T-helper 2 cell treated with Interferon-gamma antibody and Interleukin-4, amounts not matched to agents 100 ng/mL and 5 ng/mL, for 36 hours (primary cell): Measurements from ENCODE around the gene THOC1. TPM values are rescaled to one million over a fixed set of nuclear protein-coding genes. Genes with fewer than 3 reads are reported as not detected.

ENCODE experiments used
- intact Hi-C: fragments of 100-400 bp; cut with micrococcal nuclease; formaldehyde crosslinking; loops from one replicate; pipeline ENCODE4 v1.15.1; 2023
- total RNA-seq: library from RNA; stranded (reverse); gene quantifications from 2 replicates; pipeline ENCODE4 v1.2.3, GENCODE V29; 2022

The THOC1 gene
- total RNA-seq, 1 donor from 2014 or later = 62.6 TPM

DNA sequence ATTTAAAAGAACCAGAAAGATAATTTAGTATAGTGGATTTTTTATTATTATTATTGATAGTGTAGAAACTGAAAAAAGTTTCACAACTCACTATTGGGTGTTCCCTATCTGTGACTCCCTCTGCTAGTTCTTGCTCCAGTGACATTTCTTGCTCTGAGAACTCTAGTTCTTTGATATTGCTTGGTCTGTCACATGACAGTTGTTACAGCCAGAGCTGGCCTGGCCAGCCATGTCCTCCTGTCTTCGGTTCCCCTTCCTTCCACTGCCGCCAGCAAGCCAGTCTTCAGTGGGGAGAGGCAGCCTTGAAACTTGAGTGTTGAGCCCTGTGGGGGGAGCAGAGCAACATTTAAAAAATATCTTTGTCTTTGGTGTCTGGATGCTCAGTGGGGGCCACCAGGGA lies 7.6 kb upstream of the THOC1 start:
- intact Hi-C loops = no loop called here

GRCh38 chr18:274313-274712 lies 6.5 kb upstream of the THOC1 start:
- intact Hi-C loops = no loop called here

DNA sequence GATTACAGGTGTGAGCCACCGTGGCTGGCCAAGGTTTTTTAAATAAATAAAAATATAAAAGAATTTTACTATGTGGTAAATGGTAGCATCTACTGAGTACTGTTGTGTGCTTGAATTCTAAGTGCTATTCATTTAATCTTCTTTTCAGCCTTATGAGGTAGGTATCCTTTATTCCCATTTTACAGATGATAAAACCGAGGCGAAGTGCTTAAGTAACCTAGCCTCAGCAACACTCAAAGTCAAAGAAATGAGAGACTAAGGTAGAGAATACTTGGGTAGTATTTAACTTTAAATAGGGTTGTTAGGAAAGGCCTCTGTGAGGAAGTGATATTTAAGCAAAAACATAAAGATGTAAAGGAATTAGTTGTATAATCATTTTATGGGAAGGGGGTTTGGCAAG lies 5.7 kb upstream of the THOC1 start:
- intact Hi-C loops = no loop called here

DNA sequence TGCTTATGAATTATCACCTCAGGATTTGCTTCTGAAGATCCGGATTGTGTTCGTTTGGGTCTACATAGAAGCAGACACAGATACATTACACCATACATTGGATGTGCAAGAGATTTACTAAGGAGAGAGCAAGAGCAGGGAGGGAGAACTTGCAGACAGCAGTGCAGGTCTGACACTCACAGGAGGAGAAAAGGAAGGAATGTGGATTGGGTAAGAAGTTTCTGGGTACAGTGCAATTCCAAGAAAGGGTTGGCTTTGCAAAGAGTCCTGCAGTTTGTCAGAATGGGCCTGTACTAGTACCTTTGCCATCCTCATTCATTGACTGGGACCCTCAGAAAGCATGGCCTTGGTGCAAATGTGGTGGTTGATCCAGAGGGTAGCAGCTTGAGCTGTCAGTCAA lies 4.8 kb upstream of the THOC1 start:
- intact Hi-C loops = no loop called here

DNA sequence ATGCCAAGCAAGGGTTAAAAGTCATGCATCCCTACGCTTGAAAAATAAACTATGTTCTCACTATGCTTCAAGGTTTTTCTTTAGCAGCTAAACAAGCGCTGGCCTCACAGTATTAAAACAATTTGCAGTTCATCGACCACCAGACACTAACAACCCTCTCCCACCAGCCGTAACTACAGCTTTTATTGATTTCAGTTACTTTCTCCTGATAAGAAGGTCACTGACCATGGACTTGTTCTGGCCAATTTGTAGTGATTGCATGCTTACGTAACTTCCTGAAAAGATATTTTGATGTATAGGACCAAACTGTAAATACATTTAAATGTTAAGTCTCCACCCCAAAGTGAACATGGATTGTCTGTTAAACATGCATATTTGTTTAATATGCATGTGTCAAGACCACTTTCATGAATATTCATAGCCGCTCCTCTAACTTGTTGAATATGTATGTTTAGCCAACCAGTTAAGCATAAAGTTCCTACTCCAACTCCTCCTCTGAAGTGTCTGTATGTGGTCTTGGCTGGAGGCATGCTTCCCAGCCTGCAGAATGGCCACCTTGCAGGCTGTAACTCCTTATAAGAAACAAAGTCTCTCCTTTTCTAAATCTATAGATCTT lies 1.7 kb upstream of the THOC1 start:
- intact Hi-C loops = loop anchor here (5.0 kb wide), 3 partner anchors 57 to 543 kb away; partner anchors contain the start of genes CLUL1 and YES1

- intact Hi-C loops = loop anchor here (5.0 kb wide), 3 partner anchors 55 to 545 kb away; partner anchors contain the start of genes CLUL1 and YES1
These were observed 513 bp downstream of the THOC1 start for GRCh38 chr18:267380-267687.

- intact Hi-C loops = no loop called here
These were observed 6.3 kb downstream of the THOC1 start for GRCh38 chr18:261398-262073.

- intact Hi-C loops = no loop called here
These were observed 7.3 kb downstream of the THOC1 start for GRCh38 chr18:260547-260946.

DNA sequence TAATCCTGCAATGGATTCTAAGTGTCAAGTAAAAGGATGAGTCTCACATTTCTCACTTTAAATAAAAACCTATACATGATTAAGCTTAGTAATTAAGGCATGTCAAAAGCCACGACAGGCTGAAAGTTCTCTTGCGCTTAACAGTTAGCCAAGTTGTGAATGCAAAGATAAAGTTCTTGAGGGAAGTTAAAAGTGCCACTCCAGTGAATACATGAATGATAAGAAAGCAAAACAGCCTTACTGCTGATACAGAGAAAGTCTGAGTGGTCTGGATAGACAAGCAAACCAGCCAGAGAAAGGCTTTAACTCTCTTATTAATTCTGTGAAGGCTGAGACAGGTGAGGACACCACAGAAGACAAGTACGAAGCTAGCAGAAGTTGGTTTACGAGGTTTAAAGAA lies 12.7 kb downstream of the THOC1 start:
- intact Hi-C loops = no loop called here

DNA sequence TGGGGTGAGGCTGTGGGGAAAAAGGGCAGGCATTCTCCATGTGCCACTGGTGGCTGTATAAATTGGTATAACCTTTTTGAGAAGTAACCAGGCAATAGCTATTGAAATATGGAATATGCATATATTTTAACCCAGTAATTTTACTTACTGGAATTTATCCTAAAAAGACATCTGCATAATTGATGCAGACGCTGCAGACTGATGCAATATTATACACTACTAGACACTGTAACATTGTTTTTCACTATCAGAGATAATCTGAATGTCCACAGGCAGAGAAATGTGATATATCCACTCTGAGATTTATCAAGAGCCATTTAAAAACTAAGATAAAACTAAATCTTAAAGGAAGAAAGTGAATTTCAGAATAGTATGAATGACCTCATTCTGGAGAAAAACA lies 14.7 kb downstream of the THOC1 start:
- intact Hi-C loops = no loop called here

DNA sequence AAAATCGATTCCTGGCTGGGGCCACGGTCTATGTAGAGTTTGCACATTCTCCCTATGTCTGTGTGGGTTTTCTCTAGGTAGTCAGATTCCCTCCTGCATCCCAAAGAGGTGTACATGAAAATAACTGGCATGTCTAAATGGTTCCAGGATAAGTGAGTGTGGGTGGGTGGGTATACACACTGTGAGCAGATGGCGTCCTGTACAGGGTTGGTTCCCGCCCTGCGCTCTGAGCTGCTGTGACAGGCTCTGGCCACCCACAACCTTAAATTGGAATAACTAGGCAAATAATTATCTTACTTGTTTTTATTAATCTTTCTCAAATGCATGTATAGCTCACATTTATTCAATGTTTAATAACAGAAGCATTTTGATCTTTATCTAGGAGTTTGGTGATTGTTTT lies 16.3 kb downstream of the THOC1 start:
- intact Hi-C loops = no loop called here

DNA sequence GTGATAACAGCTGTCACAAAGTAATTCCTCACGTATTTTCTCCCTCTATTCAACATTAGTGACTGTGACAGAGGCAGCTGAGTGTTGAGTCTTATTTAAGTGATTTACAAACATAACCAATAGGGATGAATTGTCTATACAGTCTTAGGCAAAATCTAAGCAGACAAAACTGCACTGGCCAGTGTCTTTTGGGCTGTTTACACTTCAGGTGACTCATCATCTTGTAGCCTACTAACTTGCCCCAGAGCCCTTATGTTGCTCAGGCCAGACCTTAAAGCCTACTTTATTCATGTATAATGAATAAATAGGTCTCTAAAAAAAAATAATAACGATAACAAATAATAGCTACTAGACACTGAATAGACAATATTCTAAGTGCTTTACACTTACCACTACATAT lies 17.2 kb downstream of the THOC1 start:
- intact Hi-C loops = no loop called here

DNA sequence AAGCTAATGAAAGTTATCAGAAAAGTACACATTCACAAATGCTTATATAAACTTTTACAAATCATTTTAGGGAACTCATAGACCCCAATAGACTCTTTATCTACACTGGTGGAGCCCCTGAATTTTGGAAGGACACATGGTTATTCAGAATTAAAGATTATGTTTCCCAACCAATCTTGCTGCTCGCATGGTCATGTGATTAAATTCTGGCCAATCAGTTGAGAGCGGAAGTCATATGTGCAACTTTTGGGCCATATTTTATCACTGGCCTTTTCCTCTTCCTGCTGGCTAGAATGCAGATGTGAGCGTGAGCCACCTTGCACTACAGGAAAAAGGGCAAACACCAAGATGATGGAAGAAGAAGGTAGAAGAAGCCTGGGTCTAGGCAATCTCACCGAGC lies 19.8 kb downstream of the THOC1 start:
- intact Hi-C loops = no loop called here

DNA sequence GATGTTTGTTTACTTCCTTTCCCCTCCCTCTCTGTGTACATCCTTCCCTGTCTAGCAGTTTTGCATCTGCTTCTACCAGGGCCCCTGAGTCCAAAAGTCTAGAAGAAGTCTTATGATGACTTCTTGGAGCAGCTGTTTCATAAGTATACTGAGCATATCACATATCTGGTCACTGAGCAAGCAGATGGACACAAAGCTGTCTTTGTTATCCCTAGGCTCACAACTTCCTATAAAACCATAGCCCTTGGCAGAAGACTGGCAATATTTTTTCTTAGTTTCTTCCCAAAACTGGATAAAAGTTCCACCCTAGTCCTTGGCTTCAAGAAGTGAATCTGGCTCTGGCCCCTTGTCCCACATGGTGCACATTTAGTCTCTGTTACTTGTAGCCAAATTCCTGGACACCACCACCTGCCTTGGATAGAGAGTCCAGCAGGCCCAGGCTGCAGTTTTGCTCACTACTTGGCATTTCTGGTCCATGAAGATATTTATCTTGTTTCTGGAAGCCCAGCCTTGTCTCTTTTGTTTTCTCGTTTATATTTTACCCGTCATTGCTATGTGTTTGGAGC lies 22.5 kb downstream of the THOC1 start:
- intact Hi-C loops = no loop called here

DNA sequence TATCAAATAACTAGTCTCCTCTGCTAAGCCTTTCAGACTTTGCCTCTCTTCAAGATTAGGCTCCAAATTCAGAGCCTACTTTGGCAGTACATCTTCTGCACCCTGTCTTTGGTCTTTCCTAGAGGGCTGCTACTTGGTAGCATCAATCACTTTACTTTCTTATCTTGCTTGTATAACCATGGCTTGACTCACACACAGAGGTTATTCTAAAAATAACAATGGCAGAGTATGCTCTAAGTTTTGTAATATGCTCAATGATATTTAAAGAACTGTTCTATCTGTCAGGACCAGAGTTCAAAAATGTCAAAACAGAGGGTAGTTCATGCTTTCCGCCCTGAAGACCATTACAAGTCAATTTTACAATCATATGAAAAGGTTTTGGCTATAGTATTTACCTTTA lies 27.7 kb downstream of the THOC1 start:
- intact Hi-C loops = no loop called here

- intact Hi-C loops = no loop called here
These were observed 36.3 kb downstream of the THOC1 start for GRCh38 chr18:231563-231962.

DNA sequence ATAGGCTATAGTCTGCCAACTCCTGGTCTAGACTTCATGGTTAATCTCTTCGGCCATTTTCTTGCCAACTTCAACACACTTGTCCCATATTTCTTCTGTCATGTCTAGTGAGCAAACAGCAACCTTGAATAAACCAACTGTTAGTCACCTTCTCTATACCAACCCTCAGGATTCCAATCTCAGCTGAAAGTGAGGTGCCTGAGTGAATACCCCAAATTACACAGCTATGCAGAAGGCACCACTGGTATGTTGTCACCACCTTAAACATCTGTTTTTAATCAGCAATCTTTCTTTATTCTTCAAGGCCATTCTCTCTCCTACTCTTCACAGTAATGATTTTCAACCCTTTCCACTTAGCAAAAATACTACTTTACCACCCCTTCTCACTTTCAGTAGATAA lies 39.3 kb downstream of the THOC1 start:
- intact Hi-C loops = no loop called here

DNA sequence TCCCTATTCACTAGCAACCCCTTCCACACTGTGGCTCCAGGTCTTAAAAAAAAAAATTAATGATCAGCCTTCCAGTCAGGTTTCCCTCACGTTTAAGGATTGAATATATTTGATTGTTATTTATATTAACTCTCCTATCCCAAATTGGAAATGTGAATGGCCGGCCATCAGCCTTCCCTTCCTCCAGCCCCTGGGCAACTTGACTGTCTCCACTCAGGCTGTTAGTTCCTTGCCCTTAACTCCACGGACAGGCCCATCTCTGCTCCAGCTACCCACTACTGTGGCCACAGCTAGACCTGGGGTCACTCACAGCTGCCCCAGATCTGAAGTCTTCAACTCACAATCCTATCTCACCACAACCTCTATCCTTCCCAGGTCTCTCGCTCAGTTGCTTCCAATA lies 39.9 kb downstream of the THOC1 start:
- intact Hi-C loops = no loop called here

GRCh38 chr18:227374-227773 lies 40.5 kb downstream of the THOC1 start:
- intact Hi-C loops = no loop called here

- intact Hi-C loops = no loop called here
These were observed 42.1 kb downstream of the THOC1 start for GRCh38 chr18:225745-226144.

DNA sequence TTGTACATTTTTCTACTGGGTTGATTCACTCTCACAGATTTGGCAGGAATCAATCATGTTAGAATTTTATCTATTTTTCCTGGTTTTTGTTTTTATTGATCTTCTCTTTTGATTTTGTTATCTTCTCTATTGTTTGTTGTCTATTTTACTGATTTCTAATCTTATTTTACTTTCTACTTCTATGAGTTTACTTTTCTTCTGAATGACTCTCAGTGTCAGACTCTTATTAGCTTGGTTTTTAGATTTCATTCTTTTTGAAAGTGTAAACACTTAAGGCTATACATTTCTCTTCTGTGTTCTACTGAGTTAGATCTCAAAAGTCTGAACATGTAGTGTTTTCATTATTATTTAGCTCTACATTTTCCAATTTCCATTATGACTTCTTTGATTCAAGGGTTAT lies 47.1 kb downstream of the THOC1 start:
- intact Hi-C loops = no loop called here

DNA sequence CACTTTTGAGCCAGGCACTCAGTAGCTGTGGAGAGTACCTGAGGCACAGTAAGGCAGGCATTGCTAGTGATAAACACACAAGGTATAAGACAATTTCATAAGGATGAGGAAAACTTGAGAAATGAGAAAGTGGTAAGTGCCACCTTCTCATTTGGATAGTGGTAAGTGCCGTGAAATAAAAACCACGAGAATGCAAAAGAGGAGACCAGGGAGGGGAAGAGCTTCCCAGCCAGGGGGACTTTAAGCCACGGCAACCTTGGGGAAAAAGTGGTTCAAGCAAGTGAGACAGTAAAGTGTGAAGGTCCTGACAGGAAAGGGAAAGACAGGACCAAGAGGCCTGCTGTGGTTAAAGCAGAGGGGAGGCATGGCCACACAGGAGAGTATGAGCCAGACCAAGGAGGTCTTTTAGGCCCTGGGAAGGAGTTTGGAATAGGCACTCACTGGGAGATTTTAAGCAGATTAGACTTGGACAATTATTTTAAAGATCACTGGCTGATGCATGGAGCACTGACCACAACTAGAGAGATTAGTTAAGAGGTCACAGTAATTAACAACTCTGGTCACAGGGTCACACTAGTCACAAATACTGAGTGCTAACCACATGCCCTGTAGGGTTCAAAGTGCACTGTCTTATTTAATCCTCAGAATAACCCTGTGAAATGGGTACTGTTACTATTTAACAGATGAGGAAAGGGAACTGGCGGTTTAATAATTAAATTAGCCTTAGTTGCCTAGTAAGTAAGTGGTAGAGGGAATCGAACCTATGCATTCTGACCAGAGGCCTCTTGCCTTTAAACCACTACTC lies 50.1 kb downstream of the THOC1 start:
- intact Hi-C loops = no loop called here
